KMS-11 (cell line): ENCODE data around the gene WDPCP.

Experiments used
- H2AFZ ChIP-seq: fragments of 200-600 bp; sonication (generic); 2 replicates; pipeline ENCODE4 v1.6.1; 2016; ENCODE audit warnings: antibody characterized with exemption, mixed run types, low read depth
- H3K27ac ChIP-seq: fragments of 200-600 bp; sonication (generic); 2 replicates; pipeline ENCODE4 v1.6.1; 2016; ENCODE audit warnings: mild to moderate bottlenecking, mixed run types
- H3K27me3 ChIP-seq: fragments of 200-600 bp; sonication (generic); 2 replicates; pipeline ENCODE4 v1.6.1; 2017; ENCODE audit warnings: mild to moderate bottlenecking, low read depth, mixed run types, moderate library complexity; ENCODE audit not compliant: insufficient read depth
- H3K36me3 ChIP-seq: fragments of 200-600 bp; sonication (generic); 2 replicates; pipeline ENCODE4 v1.6.1; 2017; ENCODE audit warnings: mild to moderate bottlenecking, mixed run types; ENCODE audit not compliant: insufficient read depth
- H3K4me1 ChIP-seq: fragments of 200-600 bp; sonication (generic); 2 replicates; pipeline ENCODE4 v1.6.1; 2016; ENCODE audit warnings: mild to moderate bottlenecking, low read depth, mixed run types; ENCODE audit not compliant: poor library complexity, severe bottlenecking
- H3K4me2 ChIP-seq: fragments of 200-600 bp; sonication (generic); 2 replicates; pipeline ENCODE4 v1.7.0; 2016; ENCODE audit warnings: mild to moderate bottlenecking, mixed run types
- H3K4me3 ChIP-seq: fragments of 200-600 bp; sonication (generic); IDR thresholded peaks from 2 replicates; pipeline ENCODE4 v1.6.1; 2017; ENCODE audit warnings: low read depth, low read length, mixed read lengths; ENCODE audit not compliant: insufficient read depth
- H3K79me2 ChIP-seq: fragments of 200-600 bp; sonication (generic); 2 replicates; pipeline ENCODE4 v1.6.1; 2016; ENCODE audit warnings: low read depth, mixed run types; ENCODE audit not compliant: insufficient read depth
- H3K9ac ChIP-seq: fragments of 200-600 bp; sonication (generic); 2 replicates; pipeline ENCODE4 v1.6.1; 2016; ENCODE audit warnings: mild to moderate bottlenecking, mixed run types
- H4K20me1 ChIP-seq: fragments of 200-600 bp; sonication (generic); 2 replicates; pipeline ENCODE4 v1.6.1; 2016; ENCODE audit warnings: mild to moderate bottlenecking, mixed run types; ENCODE audit not compliant: insufficient read depth
- TF ChIP-seq, protein P1 (sequence below): fragments of 200-600 bp; sonication (generic); conservative IDR thresholded peaks from 2 replicates; pipeline ENCODE4 v1.6.1; 2017; ENCODE audit warnings: low read depth, mild to moderate bottlenecking, antibody characterized with exemption, low read length, moderate library complexity, mixed read lengths

Gene WDPCP

DNA sequence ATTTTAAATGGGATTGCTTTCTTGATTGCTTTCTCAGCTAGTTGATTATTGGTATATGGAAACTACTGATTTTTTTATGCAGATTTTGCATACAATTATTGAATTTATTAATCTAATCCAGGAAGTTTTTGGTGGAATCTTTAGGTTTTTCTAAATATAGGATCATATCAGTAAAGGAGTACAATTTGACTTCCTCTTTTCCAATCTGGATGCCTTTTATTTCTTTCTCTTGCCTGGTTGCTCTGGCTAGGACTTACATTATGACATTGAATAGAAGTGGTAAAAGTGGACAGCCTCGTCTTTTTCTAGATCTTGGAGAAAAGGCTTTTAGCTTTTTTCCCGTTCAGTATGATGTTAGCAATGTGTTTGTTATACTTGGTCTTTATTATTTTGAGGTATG is 486.3 kb downstream of the WDPCP start:
- Histone ChIP-seq H4K20me1 (no peaks in the 10 kb centered on the region), H3K4me2 (no peak overlapping the region), H3K27ac (no peak overlapping the region), H3K36me3 (no peaks in the 10 kb centered on the region), H3K9ac (no peak overlapping the region), H3K79me2 (no peaks in the 10 kb centered on the region), H3K4me3 (no peak overlapping the region), H2AFZ (no peak overlapping the region), H3K27me3 (no peaks in the 10 kb centered on the region), H3K4me1 (no peaks in the 10 kb centered on the region)
- TF ChIP-seq, protein P1, sequence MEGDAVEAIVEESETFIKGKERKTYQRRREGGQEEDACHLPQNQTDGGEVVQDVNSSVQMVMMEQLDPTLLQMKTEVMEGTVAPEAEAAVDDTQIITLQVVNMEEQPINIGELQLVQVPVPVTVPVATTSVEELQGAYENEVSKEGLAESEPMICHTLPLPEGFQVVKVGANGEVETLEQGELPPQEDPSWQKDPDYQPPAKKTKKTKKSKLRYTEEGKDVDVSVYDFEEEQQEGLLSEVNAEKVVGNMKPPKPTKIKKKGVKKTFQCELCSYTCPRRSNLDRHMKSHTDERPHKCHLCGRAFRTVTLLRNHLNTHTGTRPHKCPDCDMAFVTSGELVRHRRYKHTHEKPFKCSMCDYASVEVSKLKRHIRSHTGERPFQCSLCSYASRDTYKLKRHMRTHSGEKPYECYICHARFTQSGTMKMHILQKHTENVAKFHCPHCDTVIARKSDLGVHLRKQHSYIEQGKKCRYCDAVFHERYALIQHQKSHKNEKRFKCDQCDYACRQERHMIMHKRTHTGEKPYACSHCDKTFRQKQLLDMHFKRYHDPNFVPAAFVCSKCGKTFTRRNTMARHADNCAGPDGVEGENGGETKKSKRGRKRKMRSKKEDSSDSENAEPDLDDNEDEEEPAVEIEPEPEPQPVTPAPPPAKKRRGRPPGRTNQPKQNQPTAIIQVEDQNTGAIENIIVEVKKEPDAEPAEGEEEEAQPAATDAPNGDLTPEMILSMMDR = no peak

DNA sequence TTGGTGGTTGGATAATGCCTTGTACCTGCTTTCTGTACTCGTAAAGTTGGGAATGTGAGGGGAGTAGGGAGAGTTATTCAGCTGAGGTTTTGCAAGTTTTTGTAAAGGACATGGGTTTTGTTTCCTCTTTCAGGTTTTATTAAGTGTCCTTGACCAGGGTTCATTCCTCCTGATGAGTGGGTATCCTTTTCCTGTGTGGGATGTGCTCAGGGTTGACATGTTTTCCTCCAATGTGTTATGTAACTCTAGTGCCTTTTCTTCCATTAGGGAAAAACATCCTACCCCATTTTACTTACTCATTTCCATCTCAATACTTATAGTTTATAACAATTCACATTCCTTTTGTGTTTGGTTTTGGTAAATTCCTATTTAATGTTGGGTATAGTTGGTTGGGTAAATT is 489.2 kb downstream of the WDPCP start:
- no peaks in the 10 kb centered on the region for H3K36me3 ChIP-seq
- TF ChIP-seq, protein P1 = no peak

DNA sequence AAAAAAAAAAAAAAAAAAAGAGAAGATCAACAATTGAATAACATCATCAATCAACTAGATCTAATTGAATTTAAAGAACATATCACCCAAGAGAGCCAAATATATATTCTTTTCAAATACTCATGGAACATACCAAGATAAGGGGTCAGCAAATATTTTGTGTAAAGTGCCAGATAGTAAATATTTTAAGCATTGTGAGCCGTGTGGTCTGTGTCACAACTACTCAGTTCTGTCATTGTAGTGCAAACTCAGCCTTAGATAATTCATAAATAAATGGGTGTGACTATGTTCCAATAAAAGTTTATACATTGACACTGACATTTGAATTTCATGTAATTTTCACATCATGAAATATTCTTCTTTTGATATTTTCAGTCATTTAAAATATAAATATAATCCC is 491.8 kb downstream of the WDPCP start:
- Histone ChIP-seq H3K4me2 (no peak overlapping the region), H3K79me2 (no peaks in the 10 kb centered on the region), H3K4me1 (no peaks in the 10 kb centered on the region), H3K36me3 (no peaks in the 10 kb centered on the region), H4K20me1 (no peaks in the 10 kb centered on the region), H2AFZ (no peak overlapping the region), H3K27ac (no peak overlapping the region), H3K9ac (no peak overlapping the region), H3K27me3 (no peaks in the 10 kb centered on the region), H3K4me3 (no peak overlapping the region)
- TF ChIP-seq, protein P1 = no peak

More for the DNA sequence above, 489.2 kb downstream of the WDPCP start:
- Histone ChIP-seq H4K20me1 (no peaks in the 10 kb centered on the region), H3K79me2 (no peaks in the 10 kb centered on the region), H3K9ac (no peak overlapping the region), H3K4me2 (no peak overlapping the region), H3K4me1 (no peaks in the 10 kb centered on the region), H3K27ac (no peak overlapping the region), H3K27me3 (no peaks in the 10 kb centered on the region), H2AFZ (no peak overlapping the region), H3K4me3 (no peak overlapping the region)

DNA sequence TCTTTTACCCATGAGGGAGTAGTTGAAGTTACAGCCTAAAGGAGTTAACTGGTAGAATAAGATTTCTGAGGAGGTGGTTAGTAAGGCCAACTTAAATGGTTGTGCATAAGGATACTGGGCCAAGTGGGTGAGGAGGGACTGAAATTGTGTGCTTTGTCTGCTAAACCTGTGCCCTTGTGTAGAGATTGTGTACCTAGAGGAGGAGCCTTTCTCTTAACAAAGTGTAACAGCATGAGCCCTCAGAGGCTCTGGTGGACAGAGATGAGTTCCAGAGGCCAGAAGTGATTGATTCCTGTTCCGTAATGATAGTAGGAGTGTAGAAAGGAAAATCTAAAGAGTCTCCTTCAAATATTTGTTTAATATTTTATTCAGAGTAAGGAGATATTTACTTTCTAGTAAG is 494.8 kb downstream of the WDPCP start:
- no peak overlapping the region for H3K27ac ChIP-seq
- H4K20me1 ChIP-seq = no peaks in the 10 kb centered on the region
- no peak overlapping the region for H3K4me3 ChIP-seq
- H3K4me1 ChIP-seq = no peaks in the 10 kb centered on the region
- H3K79me2 ChIP-seq = no peaks in the 10 kb centered on the region
- no peak overlapping the region for H3K9ac ChIP-seq
- H2AFZ ChIP-seq = no peak overlapping the region
- H3K36me3 ChIP-seq = no peaks in the 10 kb centered on the region
- no peaks in the 10 kb centered on the region for H3K27me3 ChIP-seq
- TF ChIP-seq, protein P1 = no peak
- no peak overlapping the region for H3K4me2 ChIP-seq
